IMR-90 (cell line): ENCODE measurements around the gene ZSCAN9. TPM values are rescaled to one million over a fixed set of nuclear protein-coding genes. Genes with fewer than 3 reads are reported as not detected.
A peak's percentile ranks its signal among the peaks of the same experiment; 100 is the strongest.

Source experiments
- ATAC-seq: fragments of 200-7000 bp; cut with Tn5 transposase; 2 replicates; pipeline ENCODE4 v1.9.1; 2020; ENCODE audit warnings: low read depth, mild to moderate bottlenecking, moderate library complexity
- BruUV-seq: library from RNA; stranded (reverse); fragments of 400-500 nt; replicated peaks from 2 replicates; lab custom pipeline; 2021; lab: Mats Ljungman, UMichigan
- CTCF ChIA-PET: fragments of 300-600 bp; formaldehyde crosslinking; extraction: SDS; loops from one replicate; lab custom pipeline; 2021; ENCODE audit warnings: antibody characterized with exemption; lab: Yijun Ruan, JAX
- POLR2A ChIA-PET: fragments of 300-600 bp; sonication (Branson Sonifier 250); formaldehyde crosslinking; loops from one replicate; lab custom pipeline; 2022; ENCODE audit warnings: antibody characterized with exemption; ENCODE audit not compliant: unreplicated experiment; lab: Charles Lee
- DNase-seq: peaks from one replicate; pipeline ENCODE4 v3.0.0; 2013
- H2AFZ ChIP-seq: replicated peaks from 2 replicates; pipeline ENCODE3; 2013; ENCODE audit warnings: low read length, mild to moderate bottlenecking; ENCODE audit not compliant: poor library complexity
- H2AK5ac ChIP-seq: 2 replicates; pipeline ENCODE4 v1.6.1; 2013; ENCODE audit warnings: low read depth, low read length, inconsistent platforms
- H2AK9ac ChIP-seq: replicated peaks from 2 replicates; pipeline ENCODE3; 2013; ENCODE audit warnings: mild to moderate bottlenecking, low read depth, low read length, moderate library complexity; ENCODE audit not compliant: poor library complexity
- H2BK120ac ChIP-seq: 2 replicates; pipeline ENCODE4 v1.6.1; 2013; ENCODE audit warnings: low read depth, low read length, inconsistent platforms
- H2BK15ac ChIP-seq: 3 replicates; pipeline ENCODE4 v1.6.1; 2013; ENCODE audit warnings: low read depth, low read length, inconsistent platforms
- H2BK20ac ChIP-seq: 2 replicates; pipeline ENCODE4 v1.6.1; 2013; ENCODE audit warnings: low read depth, mild to moderate bottlenecking, inconsistent platforms, low read length, moderate library complexity
- H2BK5ac ChIP-seq: 2 replicates; pipeline ENCODE4 v1.6.1; 2013; ENCODE audit warnings: mild to moderate bottlenecking, low read depth, low read length, inconsistent platforms; ENCODE audit not compliant: poor library complexity, severe bottlenecking
- H3K14ac ChIP-seq: replicated peaks from 2 replicates; pipeline ENCODE4 v1.6.1; 2013; ENCODE audit warnings: low read depth, low read length, inconsistent platforms
- H3K18ac ChIP-seq: 2 replicates; pipeline ENCODE4 v1.6.1; 2013; ENCODE audit warnings: low read depth, low read length, control low read depth
- H3K23ac ChIP-seq: 2 replicates; pipeline ENCODE4 v1.6.1; 2013; ENCODE audit warnings: low read depth, low read length, inconsistent platforms
- H3K27ac ChIP-seq: 2 replicates; pipeline ENCODE4 v1.5.1; 2013; ENCODE audit warnings: mild to moderate bottlenecking, control low read depth, low read length; ENCODE audit not compliant: insufficient read depth
- H3K27me3 ChIP-seq: 2 replicates; pipeline ENCODE4 v1.6.1; 2013; ENCODE audit warnings: low read length; ENCODE audit not compliant: control insufficient read depth, insufficient read depth
- H3K36me3 ChIP-seq: 2 replicates; pipeline ENCODE4 v1.6.1; 2013; ENCODE audit warnings: low read length, mixed read lengths; ENCODE audit not compliant: control insufficient read depth, insufficient read depth
- H3K4ac ChIP-seq: 2 replicates; pipeline ENCODE4 v1.6.1; 2013; ENCODE audit warnings: low read depth, low read length, inconsistent platforms
- H3K4me1 ChIP-seq: 2 replicates; pipeline ENCODE4 v1.6.1; 2013; ENCODE audit warnings: low read length, mixed read lengths; ENCODE audit not compliant: control insufficient read depth, insufficient read depth
- H3K4me2 ChIP-seq: 2 replicates; pipeline ENCODE4 v1.6.1; 2013; ENCODE audit warnings: low read depth, mild to moderate bottlenecking, control low read depth, low read length, moderate library complexity
- H3K4me3 ChIP-seq: 2 replicates; pipeline ENCODE4 v1.5.1; 2013; ENCODE audit warnings: low read depth, mild to moderate bottlenecking, control low read depth, low read length, moderate library complexity; ENCODE audit not compliant: insufficient read depth
- H3K56ac ChIP-seq: 2 replicates; pipeline ENCODE4 v1.6.1; 2013; ENCODE audit warnings: low read length, inconsistent platforms; ENCODE audit not compliant: insufficient read depth; ENCODE audit errors: extremely low read depth
- H3K79me1 ChIP-seq, 2 experiments: 2 replicates each; pipeline ENCODE4 v1.6.1; 2013; ENCODE audit warnings: low read length in 2 of 2, inconsistent platforms in 1 of 2, low read depth in 1 of 2
- H3K9ac ChIP-seq: 2 replicates; pipeline ENCODE4 v1.6.1; 2013; ENCODE audit warnings: low read depth, low read length, control low read depth
- H3K9me1 ChIP-seq: 2 replicates; pipeline ENCODE4 v1.6.1; 2013; ENCODE audit warnings: low read length, inconsistent platforms; ENCODE audit not compliant: insufficient read depth
- H3K9me3 ChIP-seq: 2 replicates; pipeline ENCODE4 v1.6.1; 2013; ENCODE audit warnings: low read length; ENCODE audit not compliant: control insufficient read depth, insufficient read depth
- H4K20me1 ChIP-seq: 2 replicates; pipeline ENCODE4 v1.6.1; 2013; ENCODE audit warnings: low read length, inconsistent platforms; ENCODE audit not compliant: insufficient read depth
- H4K5ac ChIP-seq: 2 replicates; pipeline ENCODE4 v1.6.1; 2013; ENCODE audit warnings: mild to moderate bottlenecking, low read depth, low read length, control low read depth
- H4K8ac ChIP-seq, 2 experiments: 2 replicates each; pipeline ENCODE4 v1.6.1; 2013; ENCODE audit warnings: low read depth in 2 of 2, low read length in 2 of 2, control low read depth in 1 of 2, inconsistent platforms in 1 of 2
- H4K91ac ChIP-seq: 2 replicates; pipeline ENCODE4 v1.6.1; 2013; ENCODE audit warnings: low read depth, low read length, inconsistent platforms; ENCODE audit not compliant: insufficient read depth
- CTCF ChIP-seq: conservative IDR thresholded peaks from 2 replicates; pipeline ENCODE4 v1.5.1; 2012; ENCODE audit warnings: mild to moderate bottlenecking, low read depth, low read length, improper control_type of control experiment
- MAZ ChIP-seq: IDR thresholded peaks from 2 replicates; pipeline ENCODE4 v1.6.1; 2012; ENCODE audit warnings: low read depth, mild to moderate bottlenecking, low read length, improper control_type of control experiment, moderate library complexity, borderline replicate concordance
- NFE2L2 ChIP-seq: fragments of 150-350 bp; IDR thresholded peaks from 2 replicates; pipeline ENCODE4 v1.6.1; 2016; ENCODE audit warnings: low read depth, mild to moderate bottlenecking, low read length
- RFX5 ChIP-seq: IDR thresholded peaks from 2 replicates; pipeline ENCODE4 v1.8.0; 2012; ENCODE audit warnings: low read depth, mild to moderate bottlenecking, low read length, moderate library complexity
- USF2 ChIP-seq: fragments of 150-350 bp; IDR thresholded peaks from 2 replicates; pipeline ENCODE4 v1.6.1; 2017; ENCODE audit warnings: mild to moderate bottlenecking, antibody characterized with exemption, low read length, low read depth
- WGBS, 2 experiments: methylation state at CpG; one replicate each; pipeline versions ENCODE4 v1.1.5 to v1.1.7; 2013; ENCODE audit warnings: missing lambda C conversion rate in 2 of 2; ENCODE audit not compliant: insufficient read length in 1 of 2; ENCODE audit errors: extremely low coverage in 2 of 2; 5-methylcytosine and 5-hydroxymethylcytosine counted together
- dilution Hi-C: fragments of 300-500 bp; cut with HindIII; formaldehyde crosslinking; loops from one replicate; pipeline ENCODE4 v1.14.3; 2018; ENCODE audit warnings: low sequenced_read_pairs; ENCODE audit not compliant: unreplicated experiment
- in situ Hi-C: fragments of 300-500 bp; cut with MboI; formaldehyde crosslinking; loops from 3 replicates; pipeline ENCODE4 v1.14.3; 2019; ENCODE audit warnings: low sequenced_read_pairs, inconsistent platforms, mixed read lengths
- intact Hi-C: fragments of 100-400 bp; cut with micrococcal nuclease; formaldehyde crosslinking; loops from 2 replicates; pipeline ENCODE4 v1.10.0; 2022
- polyA plus RNA-seq, 3 experiments: library from polyadenylated mRNA; depleted of rRNA; stranded (reverse); fragments of >200 nt; gene quantifications; 2 replicates each; pipeline ENCODE4 v1.2.3, GENCODE V29; 2012; ENCODE audit warnings: low replicate concordance in 1 of 3
- total RNA-seq: library from RNA; depleted of rRNA; stranded (reverse); fragments of >200 nt; gene quantifications from 2 replicates; pipeline ENCODE4 v1.2.3, GENCODE V29; 2012

Gene ZSCAN9
- total and polyA plus RNA-seq, 2 of the 4 experiments (the other 2 are of a cell fraction) = 13.7 to 17.7 TPM

- peak; percentile 59 for ATAC-seq
- H3K9me1 ChIP-seq = 0 out of 2 replicates have a peak, but pooled peaks cover 3% of the 10 kb centered on the region
- peak overlapping the region; percentile 82 for H3K4ac ChIP-seq
- in situ Hi-C loops = no loop called here
- no TSS peak for BruUV-seq
- peak overlapping the region; percentile 7 for H2BK5ac ChIP-seq
- TF ChIP-seq USF2 = no peak
- no peak for TF ChIP-seq RFX5
- no peak for TF ChIP-seq NFE2L2
- no peak for TF ChIP-seq MAZ
- TF ChIP-seq CTCF = no peak
- H3K27ac ChIP-seq = peak overlapping the region; percentile 46
- no peak overlapping the region; the same call in 1 of the 2 replicates for H3K23ac ChIP-seq
- ChIA-PET POLR2A (interaction anchor here (1.2 kb wide), 1 partner anchor 16 kb away, joined by 6 read pairs; the partner anchor contains the start of gene ZSCAN26), CTCF (no interaction called here)
- no peaks in the 10 kb centered on the region for H3K27me3 ChIP-seq
- H3K4me3 ChIP-seq = peak overlapping the region; percentile 58
- peak overlapping the region; percentile 83 for H4K91ac ChIP-seq
- 0% methylated on average over 13 of the region's 25 CpGs; no CpG with 5 or more reads in 1 of the 2 experiments for WGBS, 2 experiments
- peaks cover 7 to 24% of the 10 kb centered on the region in 2 experiments for H3K79me1 ChIP-seq
- intact Hi-C loops = loop anchor here (1.0 to 5.0 kb wide), 4 partner anchors 15 to 106 kb away; partner anchors contain the start of genes PGBD1 and ZSCAN9
- no peak overlapping the region; the same call in 1 of the 2 replicates for H2AK5ac ChIP-seq
- H2AFZ ChIP-seq = peak overlapping the region; percentile 94
- H2BK120ac ChIP-seq = no peak overlapping the region
- H2AK9ac ChIP-seq = peak overlapping the region; percentile 88
- H3K36me3 ChIP-seq = peaks cover 10% of the 10 kb centered on the region
- peak overlapping the region; percentile 96 to 97 for H4K8ac ChIP-seq
- H2BK15ac ChIP-seq = no peak overlapping the region
- H3K4me2 ChIP-seq = peak overlapping the region; percentile 60
- no peak overlapping the region for H3K18ac ChIP-seq
- peak overlapping the region; percentile 34 for H4K5ac ChIP-seq
- no peaks in the 10 kb centered on the region for H3K9me3 ChIP-seq
- peaks cover 7% of the 10 kb centered on the region for H3K4me1 ChIP-seq
- dilution Hi-C loops = no loop called here
- H3K56ac ChIP-seq = 0 out of 2 replicates have a peak overlapping the region, but pooled peaks have one; percentile 42
- peak; percentile 1 for DNase-seq
- peak overlapping the region; percentile 78; the same call in 1 of the 2 replicates for H3K14ac ChIP-seq
- no peaks in the 10 kb centered on the region for H4K20me1 ChIP-seq
- peak overlapping the region; percentile 78 for H3K9ac ChIP-seq
- no peak overlapping the region for H2BK20ac ChIP-seq
These were observed 26.6 kb downstream of the ZSCAN9 start for GRCh38 chr6:28251661-28252008.
